Measurements from ENCODE around the gene SMS.

The SMS gene

DNA sequence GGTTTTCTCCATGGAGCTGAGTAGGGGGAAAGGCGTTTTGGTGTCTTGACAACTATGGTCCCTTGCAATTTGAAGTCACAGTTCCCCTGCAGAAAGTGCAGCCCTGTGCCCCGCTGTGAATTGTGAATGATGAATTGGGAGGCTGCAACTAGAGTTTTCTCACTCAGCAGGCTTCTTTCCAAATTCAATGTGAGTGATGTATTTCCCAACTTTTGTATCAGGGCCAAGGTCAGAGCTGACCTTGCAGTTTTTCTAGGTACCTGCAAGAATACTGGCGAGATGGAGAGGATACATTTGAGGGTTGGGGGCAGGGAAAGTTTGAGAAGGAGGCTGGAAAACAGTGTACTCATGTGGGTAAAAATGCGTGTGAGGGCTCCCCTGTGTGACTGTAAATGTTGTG is 103.4 kb downstream of the SMS start:
- no peak for DNase-seq

Data from CD4-positive, alpha-beta T cell treated with Interferon gamma for 1 hour (primary cell).